ENCODE data around the gene RTL1.

DNA sequence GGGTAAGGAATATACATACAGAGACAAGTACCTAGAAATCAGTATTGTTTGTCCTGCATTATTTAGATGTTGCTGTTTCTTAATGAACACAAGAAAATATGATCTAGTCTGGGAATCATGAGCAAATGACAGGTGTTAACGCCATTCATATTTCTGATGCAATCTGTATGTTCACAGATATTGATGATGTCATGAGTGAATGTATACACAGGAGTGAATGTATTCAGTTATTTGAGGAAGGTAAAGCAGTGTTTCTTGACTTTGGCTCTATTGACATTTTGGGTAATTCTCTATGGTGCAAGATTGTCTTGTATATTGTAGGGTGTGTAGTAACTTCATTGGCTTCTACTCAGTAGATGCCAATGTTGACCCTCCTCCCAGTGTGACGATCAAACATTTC, 26.7 kb upstream of the RTL1 start:
- TF ChIP-seq, protein P1, sequence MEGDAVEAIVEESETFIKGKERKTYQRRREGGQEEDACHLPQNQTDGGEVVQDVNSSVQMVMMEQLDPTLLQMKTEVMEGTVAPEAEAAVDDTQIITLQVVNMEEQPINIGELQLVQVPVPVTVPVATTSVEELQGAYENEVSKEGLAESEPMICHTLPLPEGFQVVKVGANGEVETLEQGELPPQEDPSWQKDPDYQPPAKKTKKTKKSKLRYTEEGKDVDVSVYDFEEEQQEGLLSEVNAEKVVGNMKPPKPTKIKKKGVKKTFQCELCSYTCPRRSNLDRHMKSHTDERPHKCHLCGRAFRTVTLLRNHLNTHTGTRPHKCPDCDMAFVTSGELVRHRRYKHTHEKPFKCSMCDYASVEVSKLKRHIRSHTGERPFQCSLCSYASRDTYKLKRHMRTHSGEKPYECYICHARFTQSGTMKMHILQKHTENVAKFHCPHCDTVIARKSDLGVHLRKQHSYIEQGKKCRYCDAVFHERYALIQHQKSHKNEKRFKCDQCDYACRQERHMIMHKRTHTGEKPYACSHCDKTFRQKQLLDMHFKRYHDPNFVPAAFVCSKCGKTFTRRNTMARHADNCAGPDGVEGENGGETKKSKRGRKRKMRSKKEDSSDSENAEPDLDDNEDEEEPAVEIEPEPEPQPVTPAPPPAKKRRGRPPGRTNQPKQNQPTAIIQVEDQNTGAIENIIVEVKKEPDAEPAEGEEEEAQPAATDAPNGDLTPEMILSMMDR (IDR thresholded peaks at IDR 0.05): no peak
- no peak for TF ChIP-seq POLR2A (IDR thresholded peaks at IDR 0.05)
- no peak for TF ChIP-seq POLR2AphosphoS5 (IDR thresholded peaks at IDR 0.05)
